K562 (cell line): ENCODE data around the gene LRRIQ4. TPM values are rescaled to one million over a fixed set of nuclear protein-coding genes. Genes with fewer than 3 reads are reported as not detected.

Source experiments
- ARID3B ChIP-seq: fragments of 250-450 bp; sonication (Bioruptor Pico); IDR thresholded peaks from 2 replicates; pipeline ENCODE4 v1.4.0; 2020; ENCODE audit warnings: borderline replicate concordance
- ATF1 ChIP-seq, 2 experiments: fragments of 450-650 bp in 1 of 2; IDR thresholded peaks; 2 replicates each; pipeline ENCODE4 v1.6.1; 2016; ENCODE audit warnings: missing compliant biosample characterization in 1 of 2, missing genetic modification characterization in 1 of 2
- CHD7 ChIP-seq: fragments of 200-600 bp; sonication (generic); IDR thresholded peaks from one replicate; pipeline ENCODE4 v1.6.1; 2012; ENCODE audit warnings: mild to moderate bottlenecking, low read depth, low read length, inconsistent platforms
- CTCFL ChIP-seq: IDR thresholded peaks from 2 replicates; pipeline ENCODE4 v1.6.1; 2011; ENCODE audit warnings: borderline replicate concordance, low read depth, mild to moderate bottlenecking, moderate library complexity, low read length; ENCODE audit not compliant: insufficient read depth, poor library complexity, severe bottlenecking
- MLLT1 ChIP-seq, 2 experiments: fragments of 450-650 bp; IDR thresholded peaks; 2 replicates each; pipeline ENCODE4 v1.6.1; 2016
- SAFB ChIP-seq: fragments of 200-400 bp; formaldehyde crosslinking; IDR thresholded peaks from 2 replicates; pipeline ENCODE4 v1.6.1; 2017; ENCODE audit warnings: low read depth, low read length, borderline replicate concordance
- SAFB2 ChIP-seq: fragments of 200-400 bp; formaldehyde crosslinking; IDR thresholded peaks from 2 replicates; pipeline ENCODE4 v1.6.1; 2018; ENCODE audit warnings: borderline replicate concordance, low read length, low read depth, moderate library complexity; ENCODE audit not compliant: severe bottlenecking
- SIX5 ChIP-seq, 2 experiments: IDR thresholded peaks; 2 replicates each; pipeline ENCODE4 v1.6.1; 2011; ENCODE audit warnings: low read length in 2 of 2, borderline replicate concordance in 1 of 2, low read depth in 1 of 2, mild to moderate bottlenecking in 1 of 2, moderate library complexity in 1 of 2; ENCODE audit not compliant: insufficient read depth in 1 of 2
- polyA plus RNA-seq, 8 experiments: library from polyadenylated mRNA; depleted of rRNA in 4 of 8; stranded (reverse) in 5 of 8; unstranded in 3 of 8; fragments of >200 nt; fragmentation: Nextera tagmentation in 2 of 8; fragmentation: Illumina TruSeq in 1 of 8; extraction: Ambion mirVana in 2 of 8; extraction: Trizol in 1 of 8; gene quantifications; 2 replicates each; pipeline versions ENCODE4 v1.2.1 to v1.2.3, GENCODE V29; 2011 to 2014; ENCODE audit warnings: inconsistent platforms in 1 of 8, missing spikeins in 1 of 8
- total RNA-seq, 7 experiments: library from RNA; depleted of rRNA in 6 of 7; stranded (reverse); fragments of >200 nt in 6 of 7; fragmentation: Illumina TruSeq in 2 of 7; extraction: Trizol in 2 of 7; gene quantifications; 2 replicates each; pipeline versions ENCODE4 v1.2.1 to v1.2.3, GENCODE V29; 2011 to 2021; ENCODE audit warnings: low replicate concordance in 1 of 7

The LRRIQ4 gene
- total and polyA plus RNA-seq, 9 of the 15 experiments (the other 6 are each of a cell fraction or from before 2014, with no cell fraction given) = not detected

GRCh38 chr3:169764882-169765612, 47.6 kb upstream of the LRRIQ4 start, which contains the start of gene TERC (continued):
- no peak for TF ChIP-seq ARID3B (CRISPR knock-in tag)
- no peak for TF ChIP-seq SAFB2
- TF ChIP-seq CTCFL = no peak
- TF ChIP-seq ATF1 (CRISPR knock-in tag; IDR thresholded peaks at IDR 0.05) = no peak
- peak; percentile 58 for TF ChIP-seq ATF1 (tag; IDR thresholded peaks at IDR 0.05)
- no peak for TF ChIP-seq SAFB
- TF ChIP-seq SIX5 (IDR thresholded peaks at IDR 0.05; ENCODE audit: borderline replicate concordance in 1 of 2, insufficient read depth in 1 of 2, low read depth in 1 of 2, low read length in 2 of 2) = peak in 1 of 2 experiments; percentile 29; a peak in 1 of 4 replicates
- no peak for TF ChIP-seq MLLT1 (IDR thresholded peaks at IDR 0.05)
- no peak for TF ChIP-seq CHD7
